Measurements from ENCODE around the gene STXBP6.

DNA sequence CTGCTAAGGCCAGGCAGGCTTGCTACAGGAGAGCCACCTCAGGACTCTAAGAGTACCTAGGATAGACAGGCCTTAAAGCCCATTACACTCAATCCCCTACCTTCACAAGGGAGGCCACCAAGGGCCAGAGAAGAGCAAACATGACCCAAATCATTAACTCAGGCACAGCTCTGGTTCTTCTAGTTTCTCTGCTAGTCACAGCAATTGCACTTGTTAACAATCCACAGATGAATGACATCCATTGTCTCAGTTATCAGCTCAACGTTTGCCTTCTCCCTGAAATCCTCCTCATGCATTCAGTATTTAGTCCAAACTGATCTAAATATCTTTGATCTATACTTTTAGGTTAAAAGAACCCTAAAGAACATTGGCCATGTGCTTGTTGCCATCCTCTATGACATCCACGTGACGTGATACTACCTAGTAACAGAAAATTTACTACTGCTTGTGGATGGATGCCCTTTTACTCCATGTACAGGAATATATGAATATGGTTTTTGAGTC is 164.5 kb downstream of the STXBP6 start:
- TF ChIP-seq, protein P1, sequence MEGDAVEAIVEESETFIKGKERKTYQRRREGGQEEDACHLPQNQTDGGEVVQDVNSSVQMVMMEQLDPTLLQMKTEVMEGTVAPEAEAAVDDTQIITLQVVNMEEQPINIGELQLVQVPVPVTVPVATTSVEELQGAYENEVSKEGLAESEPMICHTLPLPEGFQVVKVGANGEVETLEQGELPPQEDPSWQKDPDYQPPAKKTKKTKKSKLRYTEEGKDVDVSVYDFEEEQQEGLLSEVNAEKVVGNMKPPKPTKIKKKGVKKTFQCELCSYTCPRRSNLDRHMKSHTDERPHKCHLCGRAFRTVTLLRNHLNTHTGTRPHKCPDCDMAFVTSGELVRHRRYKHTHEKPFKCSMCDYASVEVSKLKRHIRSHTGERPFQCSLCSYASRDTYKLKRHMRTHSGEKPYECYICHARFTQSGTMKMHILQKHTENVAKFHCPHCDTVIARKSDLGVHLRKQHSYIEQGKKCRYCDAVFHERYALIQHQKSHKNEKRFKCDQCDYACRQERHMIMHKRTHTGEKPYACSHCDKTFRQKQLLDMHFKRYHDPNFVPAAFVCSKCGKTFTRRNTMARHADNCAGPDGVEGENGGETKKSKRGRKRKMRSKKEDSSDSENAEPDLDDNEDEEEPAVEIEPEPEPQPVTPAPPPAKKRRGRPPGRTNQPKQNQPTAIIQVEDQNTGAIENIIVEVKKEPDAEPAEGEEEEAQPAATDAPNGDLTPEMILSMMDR (IDR thresholded peaks at IDR 0.05) = no peak
- TF ChIP-seq, protein P2, sequence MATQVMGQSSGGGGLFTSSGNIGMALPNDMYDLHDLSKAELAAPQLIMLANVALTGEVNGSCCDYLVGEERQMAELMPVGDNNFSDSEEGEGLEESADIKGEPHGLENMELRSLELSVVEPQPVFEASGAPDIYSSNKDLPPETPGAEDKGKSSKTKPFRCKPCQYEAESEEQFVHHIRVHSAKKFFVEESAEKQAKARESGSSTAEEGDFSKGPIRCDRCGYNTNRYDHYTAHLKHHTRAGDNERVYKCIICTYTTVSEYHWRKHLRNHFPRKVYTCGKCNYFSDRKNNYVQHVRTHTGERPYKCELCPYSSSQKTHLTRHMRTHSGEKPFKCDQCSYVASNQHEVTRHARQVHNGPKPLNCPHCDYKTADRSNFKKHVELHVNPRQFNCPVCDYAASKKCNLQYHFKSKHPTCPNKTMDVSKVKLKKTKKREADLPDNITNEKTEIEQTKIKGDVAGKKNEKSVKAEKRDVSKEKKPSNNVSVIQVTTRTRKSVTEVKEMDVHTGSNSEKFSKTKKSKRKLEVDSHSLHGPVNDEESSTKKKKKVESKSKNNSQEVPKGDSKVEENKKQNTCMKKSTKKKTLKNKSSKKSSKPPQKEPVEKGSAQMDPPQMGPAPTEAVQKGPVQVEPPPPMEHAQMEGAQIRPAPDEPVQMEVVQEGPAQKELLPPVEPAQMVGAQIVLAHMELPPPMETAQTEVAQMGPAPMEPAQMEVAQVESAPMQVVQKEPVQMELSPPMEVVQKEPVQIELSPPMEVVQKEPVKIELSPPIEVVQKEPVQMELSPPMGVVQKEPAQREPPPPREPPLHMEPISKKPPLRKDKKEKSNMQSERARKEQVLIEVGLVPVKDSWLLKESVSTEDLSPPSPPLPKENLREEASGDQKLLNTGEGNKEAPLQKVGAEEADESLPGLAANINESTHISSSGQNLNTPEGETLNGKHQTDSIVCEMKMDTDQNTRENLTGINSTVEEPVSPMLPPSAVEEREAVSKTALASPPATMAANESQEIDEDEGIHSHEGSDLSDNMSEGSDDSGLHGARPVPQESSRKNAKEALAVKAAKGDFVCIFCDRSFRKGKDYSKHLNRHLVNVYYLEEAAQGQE (IDR thresholded peaks at IDR 0.05; ENCODE audit: insufficient read depth in 1 of 2, low read depth in 2 of 2, low read length in 1 of 2) = no peak
- TF ChIP-seq TCF7L2 (IDR thresholded peaks at IDR 0.05; ENCODE audit: low read depth, low read length) = no peak
- no peak for TF ChIP-seq SIN3A (IDR thresholded peaks at IDR 0.05; ENCODE audit: borderline replicate concordance, insufficient read depth, low read depth, low read length)
- no peak for TF ChIP-seq POLR2AphosphoS5 (IDR thresholded peaks at IDR 0.05; ENCODE audit: low read depth, low read length)
